Measurements from ENCODE around the gene ITSN2.

DNA sequence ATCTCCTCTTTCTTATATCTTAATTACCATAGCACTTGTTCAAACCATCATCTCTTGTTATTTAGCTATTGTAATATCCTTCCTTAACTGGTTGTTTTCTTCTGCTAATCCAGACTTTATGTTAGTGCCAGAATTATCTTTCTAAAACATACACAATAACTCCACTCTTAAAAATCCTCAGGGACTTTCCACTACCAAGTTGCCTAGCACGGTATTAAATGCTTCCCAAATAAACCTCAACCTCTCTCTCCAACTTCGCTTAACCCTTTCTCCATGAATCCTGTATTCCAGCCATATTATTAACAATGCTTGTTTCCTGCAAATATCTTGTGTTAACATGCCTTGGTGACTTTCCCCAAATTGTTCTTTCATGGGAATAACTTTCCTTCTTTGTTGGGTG, 101.0 kb downstream of the ITSN2 start:
- no peak for TF ChIP-seq POLR2A (IDR thresholded peaks at IDR 0.05)
- TF ChIP-seq, protein P1, sequence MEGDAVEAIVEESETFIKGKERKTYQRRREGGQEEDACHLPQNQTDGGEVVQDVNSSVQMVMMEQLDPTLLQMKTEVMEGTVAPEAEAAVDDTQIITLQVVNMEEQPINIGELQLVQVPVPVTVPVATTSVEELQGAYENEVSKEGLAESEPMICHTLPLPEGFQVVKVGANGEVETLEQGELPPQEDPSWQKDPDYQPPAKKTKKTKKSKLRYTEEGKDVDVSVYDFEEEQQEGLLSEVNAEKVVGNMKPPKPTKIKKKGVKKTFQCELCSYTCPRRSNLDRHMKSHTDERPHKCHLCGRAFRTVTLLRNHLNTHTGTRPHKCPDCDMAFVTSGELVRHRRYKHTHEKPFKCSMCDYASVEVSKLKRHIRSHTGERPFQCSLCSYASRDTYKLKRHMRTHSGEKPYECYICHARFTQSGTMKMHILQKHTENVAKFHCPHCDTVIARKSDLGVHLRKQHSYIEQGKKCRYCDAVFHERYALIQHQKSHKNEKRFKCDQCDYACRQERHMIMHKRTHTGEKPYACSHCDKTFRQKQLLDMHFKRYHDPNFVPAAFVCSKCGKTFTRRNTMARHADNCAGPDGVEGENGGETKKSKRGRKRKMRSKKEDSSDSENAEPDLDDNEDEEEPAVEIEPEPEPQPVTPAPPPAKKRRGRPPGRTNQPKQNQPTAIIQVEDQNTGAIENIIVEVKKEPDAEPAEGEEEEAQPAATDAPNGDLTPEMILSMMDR (IDR thresholded peaks at IDR 0.05): no peak
